H1 (cell line): ENCODE measurements around the gene UTS2R. TPM values are rescaled to one million over a fixed set of nuclear protein-coding genes. Genes with fewer than 3 reads are reported as not detected.

Experiments
- CTCF ChIA-PET: fragments of 300-600 bp; sonication (Branson Sonifier 250); formaldehyde crosslinking; loops from one replicate; lab custom pipeline; 2021; ENCODE audit not compliant: partially characterized antibody; lab: Charles Lee
- POLR2A ChIA-PET: fragments of 300-600 bp; sonication (Branson Sonifier 250); formaldehyde crosslinking; loops from one replicate; lab custom pipeline; 2021; ENCODE audit warnings: inconsistent platforms; ENCODE audit not compliant: partially characterized antibody; lab: Charles Lee
- DNase-seq, 2 experiments: peaks; one replicate each; pipeline versions ENCODE4 v3.0.0 to v3.0.0-alpha.2; 2010 to 2022; ENCODE audit warnings: low spot score in 2 of 2, low read depth in 1 of 2, mixed read lengths in 1 of 2
- FAIRE-seq: peaks from 2 replicates; lab custom pipeline; 2011; peaks lifted over from hg19 to GRCh38; lab: Jason Lieb, UNC
- H2AFZ ChIP-seq: 2 replicates; pipeline ENCODE4 v1.8.1; 2012; ENCODE audit warnings: low read length, inconsistent platforms
- H2AK5ac ChIP-seq: 2 replicates; pipeline ENCODE4 v1.6.1; 2013; ENCODE audit warnings: low read depth, low read length
- H2BK120ac ChIP-seq: replicated peaks from 2 replicates; pipeline ENCODE3; 2013; ENCODE audit warnings: low read depth, low read length, inconsistent platforms
- H2BK12ac ChIP-seq: 2 replicates; pipeline ENCODE4 v1.6.1; 2013; ENCODE audit warnings: low read depth, low read length
- H2BK15ac ChIP-seq: 2 replicates; pipeline ENCODE4 v1.6.1; 2013; ENCODE audit warnings: low read length
- H2BK20ac ChIP-seq: 2 replicates; pipeline ENCODE4 v1.6.1; 2013; ENCODE audit warnings: low read length
- H2BK5ac ChIP-seq: 2 replicates; pipeline ENCODE4 v1.6.1; 2013; ENCODE audit warnings: low read depth, low read length
- H3K14ac ChIP-seq: 2 replicates; pipeline ENCODE4 v1.6.1; 2013; ENCODE audit warnings: inconsistent platforms; ENCODE audit not compliant: insufficient read length
- H3K18ac ChIP-seq: 2 replicates; pipeline ENCODE4 v1.6.1; 2013; ENCODE audit warnings: low read length; ENCODE audit errors: extremely low read depth
- H3K23ac ChIP-seq: 2 replicates; pipeline ENCODE4 v1.6.1; 2013; ENCODE audit warnings: inconsistent platforms; ENCODE audit not compliant: insufficient read length
- H3K23me2 ChIP-seq: 2 replicates; pipeline ENCODE4 v1.6.1; 2013; ENCODE audit warnings: low read depth, low read length
- H3K27ac ChIP-seq: 2 replicates; pipeline ENCODE4 v1.6.1; 2011; ENCODE audit warnings: low read depth, low read length, inconsistent platforms
- H3K27me3 ChIP-seq, 4 experiments: replicated peaks in 1 of 4; 1 replicate in 1 of 4; 2 replicates in 3 of 4; pipeline versions ENCODE4 v1.6.1 to v1.8.1; 2011 to 2013; ENCODE audit warnings: low read length in 3 of 4, mild to moderate bottlenecking in 3 of 4, inconsistent platforms in 2 of 4, mixed read lengths in 2 of 4, moderate library complexity in 1 of 4; ENCODE audit not compliant: control insufficient read depth in 3 of 4, insufficient read depth in 3 of 4; ENCODE audit errors: extremely low read depth in 1 of 4
- H3K36me3 ChIP-seq, 4 experiments: 2 replicates each; pipeline versions ENCODE4 v1.6.1 to v1.8.1; 2011 to 2013; ENCODE audit warnings: mild to moderate bottlenecking in 4 of 4, low read length in 3 of 4, moderate library complexity in 2 of 4, control low read depth in 1 of 4, inconsistent platforms in 1 of 4; ENCODE audit not compliant: insufficient read depth in 4 of 4, control insufficient read depth in 2 of 4
- H3K4ac ChIP-seq: replicated peaks from 2 replicates; pipeline ENCODE3; 2013; ENCODE audit warnings: low read length, low read depth, mixed read lengths, inconsistent platforms; ENCODE audit not compliant: insufficient read length
- H3K4me1 ChIP-seq, 4 experiments: replicated peaks in 1 of 4; 1 replicate in 1 of 4; 2 replicates in 3 of 4; pipeline versions ENCODE4 v1.6.1 to v1.8.1; 2011 to 2013; ENCODE audit warnings: low read length in 3 of 4, inconsistent platforms in 2 of 4, mixed read lengths in 1 of 4; ENCODE audit not compliant: insufficient read depth in 4 of 4, control insufficient read depth in 3 of 4
- H3K4me2 ChIP-seq, 2 experiments: 2 replicates each; pipeline versions ENCODE4 v1.6.1 to v1.8.1; 2011 to 2013; ENCODE audit warnings: low read depth in 2 of 2, low read length in 2 of 2, control low read depth in 1 of 2, inconsistent platforms in 1 of 2, mild to moderate bottlenecking in 1 of 2; ENCODE audit not compliant: insufficient read depth in 1 of 2
- H3K4me3 ChIP-seq, 4 experiments: fragments of 200-600, 300-600 bp in 1 of 4; sonication (generic), shearing (Covaris generic), sonication (Bioruptor Twin) in 1 of 4; 2 replicates each; pipeline versions ENCODE4 v1.5.1 to v1.8.1; 2011 to 2016; ENCODE audit warnings: low read length in 4 of 4, low read depth in 3 of 4, control low read depth in 2 of 4, inconsistent platforms in 2 of 4, mild to moderate bottlenecking in 2 of 4, mixed read lengths in 1 of 4, moderate library complexity in 1 of 4; ENCODE audit not compliant: insufficient read depth in 2 of 4; ENCODE audit errors: extremely low read depth in 1 of 4
- H3K56ac ChIP-seq: replicated peaks from 2 replicates; pipeline ENCODE3; 2013; ENCODE audit warnings: low read depth, mild to moderate bottlenecking, mixed read lengths, low read length, inconsistent platforms; ENCODE audit not compliant: insufficient read length
- H3K79me1 ChIP-seq: 2 replicates; pipeline ENCODE4 v1.6.1; 2013; ENCODE audit warnings: low read depth, low read length, control low read depth
- H3K79me2 ChIP-seq, 2 experiments: 2 replicates each; pipeline versions ENCODE4 v1.6.1 to v1.8.1; 2012 to 2013; ENCODE audit warnings: low read length in 2 of 2, mild to moderate bottlenecking in 2 of 2, inconsistent platforms in 1 of 2; ENCODE audit not compliant: insufficient read depth in 2 of 2, control insufficient read depth in 1 of 2
- H3K9ac ChIP-seq, 4 experiments: replicated peaks in 1 of 4; 1 replicate in 1 of 4; 2 replicates in 3 of 4; pipeline versions ENCODE4 v1.6.1 to v1.8.1; 2011 to 2013; ENCODE audit warnings: low read depth in 3 of 4, low read length in 3 of 4, control low read depth in 2 of 4, mild to moderate bottlenecking in 2 of 4, moderate library complexity in 2 of 4, inconsistent platforms in 1 of 4; ENCODE audit errors: extremely low read depth in 1 of 4
- H3K9me3 ChIP-seq, 2 experiments: 2 replicates each; pipeline versions ENCODE4 v1.6.1 to v1.8.1; 2012 to 2013; ENCODE audit warnings: mild to moderate bottlenecking in 2 of 2, moderate library complexity in 2 of 2, control low read depth in 1 of 2, inconsistent platforms in 1 of 2, low read depth in 1 of 2, low read length in 1 of 2, mixed read lengths in 1 of 2; ENCODE audit not compliant: insufficient read depth in 2 of 2
- H4K20me1 ChIP-seq, 2 experiments: replicated peaks in 1 of 2; 2 replicates each; pipeline versions ENCODE3 to v1.8.1; 2011 to 2013; ENCODE audit warnings: inconsistent platforms in 2 of 2, low read length in 2 of 2, mild to moderate bottlenecking in 1 of 2; ENCODE audit not compliant: insufficient read depth in 2 of 2, control insufficient read depth in 1 of 2
- H4K5ac ChIP-seq: 2 replicates; pipeline ENCODE4 v1.6.1; 2013; ENCODE audit warnings: low read length, low read depth, mixed read lengths, inconsistent platforms; ENCODE audit not compliant: insufficient read length
- H4K8ac ChIP-seq: 2 replicates; pipeline ENCODE4 v1.8.0; 2013; ENCODE audit warnings: mild to moderate bottlenecking, moderate library complexity, low read length, inconsistent platforms; ENCODE audit not compliant: insufficient read depth; ENCODE audit errors: extremely low read depth
- H4K91ac ChIP-seq: replicated peaks from 2 replicates; pipeline ENCODE3; 2013; ENCODE audit warnings: low read length, mixed read lengths, inconsistent platforms; ENCODE audit not compliant: insufficient read length
- BRCA1 ChIP-seq: IDR thresholded peaks from 2 replicates; pipeline ENCODE4 v1.6.1; 2012; ENCODE audit warnings: low read depth, low read length, improper control_type of control experiment
- CBX8 ChIP-seq: fragments of 300-800, 300-1000 bp; sonication (generic); IDR thresholded peaks from 2 replicates; pipeline ENCODE4 v1.7.1; 2016; ENCODE audit warnings: low read depth, low read length, borderline replicate concordance
- GTF2F1 ChIP-seq: IDR thresholded peaks from 2 replicates; pipeline ENCODE4 v1.6.1; 2012; ENCODE audit warnings: low read depth, low read length, improper control_type of control experiment, borderline replicate concordance
- KDM1A ChIP-seq: fragments of 200-600, 300-600 bp; sonication (generic); IDR thresholded peaks from 2 replicates; pipeline ENCODE4 v1.7.1; 2016; ENCODE audit warnings: mild to moderate bottlenecking, low read length, borderline replicate concordance
- KDM4A ChIP-seq: IDR thresholded peaks from one replicate; pipeline ENCODE4 v1.7.1; 2012; ENCODE audit warnings: low read depth, mild to moderate bottlenecking, moderate library complexity, low read length, inconsistent platforms; ENCODE audit not compliant: severe bottlenecking
- NANOG ChIP-seq: IDR thresholded peaks from 2 replicates; pipeline ENCODE4 v1.6.1; 2011; ENCODE audit warnings: low read length, low read depth, mild to moderate bottlenecking, inconsistent platforms; ENCODE audit not compliant: insufficient read depth, poor library complexity, severe bottlenecking
- POLR2A ChIP-seq, 2 experiments: IDR thresholded peaks; 1 replicate in 1 of 2; 2 replicates in 1 of 2; pipeline ENCODE4 v1.6.1; 2011; ENCODE audit warnings: low read depth in 2 of 2, low read length in 2 of 2, mild to moderate bottlenecking in 2 of 2; ENCODE audit errors: control extremely low read depth in 1 of 2
- POLR2AphosphoS5 ChIP-seq: IDR thresholded peaks from 2 replicates; pipeline ENCODE4 v1.6.1; 2011; ENCODE audit warnings: low read depth, low read length
- RFX5 ChIP-seq: IDR thresholded peaks from 2 replicates; pipeline ENCODE4 v1.6.1; 2011; ENCODE audit warnings: low read depth, low read length, improper control_type of control experiment, borderline replicate concordance
- SIN3A ChIP-seq, 2 experiments: IDR thresholded peaks in 1 of 2; conservative IDR thresholded peaks in 1 of 2; 2 replicates each; pipeline ENCODE4 v1.6.1; 2011 to 2012; ENCODE audit warnings: low read length in 2 of 2, improper control_type of control experiment in 1 of 2, low read depth in 1 of 2, mild to moderate bottlenecking in 1 of 2
- SP4 ChIP-seq: IDR thresholded peaks from 2 replicates; pipeline ENCODE4 v1.6.1; 2012; ENCODE audit warnings: low read length, inconsistent platforms
- TBP ChIP-seq: IDR thresholded peaks from 2 replicates; pipeline ENCODE4 v1.6.1; 2011; ENCODE audit warnings: low read depth, low read length, improper control_type of control experiment
- TCF12 ChIP-seq: IDR thresholded peaks from 2 replicates; pipeline ENCODE4 v1.6.1; 2011; ENCODE audit warnings: low read depth, mild to moderate bottlenecking, low read length
- TEAD4 ChIP-seq: IDR thresholded peaks from 2 replicates; pipeline ENCODE4 v1.6.1; 2012; ENCODE audit warnings: low read depth, low read length, inconsistent platforms, mixed read lengths
- WGBS, 2 experiments: shearing (Covaris generic) in 1 of 2; methylation state at CpG; one replicate each; pipeline versions ENCODE4 v1.1.6 to v1.1.7; 2013 to 2015; ENCODE audit warnings: low lambda C conversion rate in 2 of 2, mixed read lengths in 2 of 2, inconsistent platforms in 1 of 2, low coverage in 1 of 2, missing lambda C conversion rate in 1 of 2; ENCODE audit not compliant: insufficient replicate concordance in 2 of 2, insufficient coverage in 1 of 2, insufficient read length in 1 of 2; ENCODE audit errors: extremely low coverage in 1 of 2, missing lambda C conversion rate in 1 of 2; 5-methylcytosine and 5-hydroxymethylcytosine counted together
- polyA plus RNA-seq, 7 experiments: library from polyadenylated mRNA; depleted of rRNA in 3 of 7; stranded (reverse) in 5 of 7; unstranded in 2 of 7; fragments of >200 nt in 5 of 7; fragments of 200-250 nt in 2 of 7; gene quantifications; 1 replicate in 5 of 7; 2 replicates in 1 of 7; 4 replicates in 1 of 7; pipeline versions ENCODE4 v1.2.1 to v1.2.3, GENCODE V29; 2011 to 2013; ENCODE audit warnings: missing spikeins in 2 of 7, mixed read lengths in 2 of 7
- total RNA-seq: library from RNA; stranded (reverse); fragmentation: NEBNext Ultra II Directional; extraction: Animal tissue kit (Norgen Biotek cat#: 25700); gene quantifications from 2 replicates; pipeline ENCODE4 v1.2.1, GENCODE V29; 2021

The UTS2R gene
- total and polyA plus RNA-seq, 2 of the 8 experiments (the other 6 are each of a cell fraction or from before 2014, with no cell fraction given): 0.27 TPM; not detected in 1

- FAIRE-seq: no peak
- DNase-seq: no peak
- WGBS, 2 experiments: 96% methylated on average over 28 of the region's 28 CpGs; no CpG with 5 or more reads in 1 of the 2 experiments
- TF ChIP-seq TEAD4: no peak
- no peak for TF ChIP-seq TCF12
- TF ChIP-seq SIN3A (conservative IDR thresholded peaks at IDR 0.05 in 1 of 2, IDR thresholded peaks at IDR 0.05 in 1 of 2; ENCODE audit: low read depth in 1 of 2, low read length in 2 of 2): no peak
- no peak for TF ChIP-seq TBP
- TF ChIP-seq NANOG: no peak
- no peak for TF ChIP-seq GTF2F1
- TF ChIP-seq RFX5: no peak
- TF ChIP-seq POLR2A (IDR thresholded peaks at IDR 0.05; ENCODE audit: control extremely low read depth in 1 of 2, low read depth in 2 of 2, low read length in 2 of 2): no peak
- TF ChIP-seq KDM4A: no peak
- no peak for TF ChIP-seq POLR2AphosphoS5
- no peak for TF ChIP-seq KDM1A
- no peak for TF ChIP-seq SP4
- no peak for TF ChIP-seq BRCA1
- TF ChIP-seq CBX8: no peak
Measured at GRCh38 chr17:82392209-82392920, 20.8 kb downstream of the UTS2R start.

More at GRCh38 chr17:82392209-82392920, 20.8 kb downstream of the UTS2R start:
- Histone ChIP-seq H2AK5ac (no peak overlapping the region), H3K14ac (no peak overlapping the region), H2BK120ac (no peak overlapping the region), H2BK5ac (no peak overlapping the region), H3K9ac (no peak overlapping the region), H4K5ac (no peak overlapping the region), H3K36me3 (0 out of 8 replicates have a peak, but pooled peaks cover 0 to 2% (median 0%) of the 10 kb centered on the region in 4 experiments), H3K79me2 (no peaks in the 10 kb centered on the region), H3K23me2 (no peaks in the 10 kb centered on the region), H3K23ac (no peak overlapping the region), H2BK12ac (no peak overlapping the region), H3K27me3 (no peaks in the 10 kb centered on the region), H3K9me3 (no peaks in the 10 kb centered on the region), H3K4me1 (no peaks in the 10 kb centered on the region), H3K79me1 (no peaks in the 10 kb centered on the region), H3K18ac (no peak overlapping the region), H3K56ac (no peak overlapping the region), H3K4ac (no peak overlapping the region), H4K91ac (no peak overlapping the region), H2BK20ac (no peak overlapping the region), H2AFZ (no peak overlapping the region), H3K27ac (no peak overlapping the region), H4K8ac (no peak overlapping the region; the same call in 1 of the 2 replicates), H3K4me3 (no peak overlapping the region), H4K20me1 (no peaks in the 10 kb centered on the region), H3K4me2 (no peak overlapping the region), H2BK15ac (no peak overlapping the region)
- POLR2A ChIA-PET: interaction anchor here (0.6 to 1.5 kb wide), 5 partner anchors 7 to 127 kb away, joined by 3 to 5 read pairs (median 3); partner anchors contain the start of gene UTS2R
- CTCF ChIA-PET: interaction anchor here (0.5 to 1.5 kb wide), 4 partner anchors 26 to 41 kb away, joined by 3 to 5 read pairs (median 4); no protein-coding TSS in a partner anchor
